IMR-90 (cell line): ENCODE measurements around the gene TMEM143. TPM values are rescaled to one million over a fixed set of nuclear protein-coding genes. Genes with fewer than 3 reads are reported as not detected.

Experiments used
- ATAC-seq: fragments of 200-7000 bp; cut with Tn5 transposase; 2 replicates; pipeline ENCODE4 v1.9.1; 2020; ENCODE audit warnings: low read depth, mild to moderate bottlenecking, moderate library complexity
- BruUV-seq: library from RNA; stranded (reverse); fragments of 400-500 nt; replicated peaks from 2 replicates; lab custom pipeline; 2021; lab: Mats Ljungman, UMichigan
- CTCF ChIA-PET: fragments of 300-600 bp; formaldehyde crosslinking; extraction: SDS; loops from one replicate; lab custom pipeline; 2021; ENCODE audit warnings: antibody characterized with exemption; lab: Yijun Ruan, JAX
- POLR2A ChIA-PET: fragments of 300-600 bp; sonication (Branson Sonifier 250); formaldehyde crosslinking; loops from one replicate; lab custom pipeline; 2022; ENCODE audit warnings: antibody characterized with exemption; ENCODE audit not compliant: unreplicated experiment; lab: Charles Lee
- DNase-seq: peaks from one replicate; pipeline ENCODE4 v3.0.0; 2013
- H2AFZ ChIP-seq: replicated peaks from 2 replicates; pipeline ENCODE3; 2013; ENCODE audit warnings: low read length, mild to moderate bottlenecking; ENCODE audit not compliant: poor library complexity
- H2AK5ac ChIP-seq: 2 replicates; pipeline ENCODE4 v1.6.1; 2013; ENCODE audit warnings: low read depth, low read length, inconsistent platforms
- H2AK9ac ChIP-seq: replicated peaks from 2 replicates; pipeline ENCODE3; 2013; ENCODE audit warnings: mild to moderate bottlenecking, low read depth, low read length, moderate library complexity; ENCODE audit not compliant: poor library complexity
- H2BK120ac ChIP-seq: 2 replicates; pipeline ENCODE4 v1.6.1; 2013; ENCODE audit warnings: low read depth, low read length, inconsistent platforms
- H2BK15ac ChIP-seq: 3 replicates; pipeline ENCODE4 v1.6.1; 2013; ENCODE audit warnings: low read depth, low read length, inconsistent platforms
- H2BK20ac ChIP-seq: 2 replicates; pipeline ENCODE4 v1.6.1; 2013; ENCODE audit warnings: low read depth, mild to moderate bottlenecking, inconsistent platforms, low read length, moderate library complexity
- H2BK5ac ChIP-seq: 2 replicates; pipeline ENCODE4 v1.6.1; 2013; ENCODE audit warnings: mild to moderate bottlenecking, low read depth, low read length, inconsistent platforms; ENCODE audit not compliant: poor library complexity, severe bottlenecking
- H3K14ac ChIP-seq: replicated peaks from 2 replicates; pipeline ENCODE4 v1.6.1; 2013; ENCODE audit warnings: low read depth, low read length, inconsistent platforms
- H3K18ac ChIP-seq: 2 replicates; pipeline ENCODE4 v1.6.1; 2013; ENCODE audit warnings: low read depth, low read length, control low read depth
- H3K23ac ChIP-seq: 2 replicates; pipeline ENCODE4 v1.6.1; 2013; ENCODE audit warnings: low read depth, low read length, inconsistent platforms
- H3K27ac ChIP-seq: 2 replicates; pipeline ENCODE4 v1.5.1; 2013; ENCODE audit warnings: mild to moderate bottlenecking, control low read depth, low read length; ENCODE audit not compliant: insufficient read depth
- H3K27me3 ChIP-seq: 2 replicates; pipeline ENCODE4 v1.6.1; 2013; ENCODE audit warnings: low read length; ENCODE audit not compliant: control insufficient read depth, insufficient read depth
- H3K36me3 ChIP-seq: 2 replicates; pipeline ENCODE4 v1.6.1; 2013; ENCODE audit warnings: low read length, mixed read lengths; ENCODE audit not compliant: control insufficient read depth, insufficient read depth
- H3K4ac ChIP-seq: 2 replicates; pipeline ENCODE4 v1.6.1; 2013; ENCODE audit warnings: low read depth, low read length, inconsistent platforms
- H3K4me1 ChIP-seq: 2 replicates; pipeline ENCODE4 v1.6.1; 2013; ENCODE audit warnings: low read length, mixed read lengths; ENCODE audit not compliant: control insufficient read depth, insufficient read depth
- H3K4me2 ChIP-seq: 2 replicates; pipeline ENCODE4 v1.6.1; 2013; ENCODE audit warnings: low read depth, mild to moderate bottlenecking, control low read depth, low read length, moderate library complexity
- H3K4me3 ChIP-seq: 2 replicates; pipeline ENCODE4 v1.5.1; 2013; ENCODE audit warnings: low read depth, mild to moderate bottlenecking, control low read depth, low read length, moderate library complexity; ENCODE audit not compliant: insufficient read depth
- H3K56ac ChIP-seq: 2 replicates; pipeline ENCODE4 v1.6.1; 2013; ENCODE audit warnings: low read length, inconsistent platforms; ENCODE audit not compliant: insufficient read depth; ENCODE audit errors: extremely low read depth
- H3K79me1 ChIP-seq, 2 experiments: 2 replicates each; pipeline ENCODE4 v1.6.1; 2013; ENCODE audit warnings: low read length in 2 of 2, inconsistent platforms in 1 of 2, low read depth in 1 of 2
- H3K9ac ChIP-seq: 2 replicates; pipeline ENCODE4 v1.6.1; 2013; ENCODE audit warnings: low read depth, low read length, control low read depth
- H3K9me1 ChIP-seq: 2 replicates; pipeline ENCODE4 v1.6.1; 2013; ENCODE audit warnings: low read length, inconsistent platforms; ENCODE audit not compliant: insufficient read depth
- H3K9me3 ChIP-seq: 2 replicates; pipeline ENCODE4 v1.6.1; 2013; ENCODE audit warnings: low read length; ENCODE audit not compliant: control insufficient read depth, insufficient read depth
- H4K20me1 ChIP-seq: 2 replicates; pipeline ENCODE4 v1.6.1; 2013; ENCODE audit warnings: low read length, inconsistent platforms; ENCODE audit not compliant: insufficient read depth
- H4K5ac ChIP-seq: 2 replicates; pipeline ENCODE4 v1.6.1; 2013; ENCODE audit warnings: mild to moderate bottlenecking, low read depth, low read length, control low read depth
- H4K8ac ChIP-seq, 2 experiments: 2 replicates each; pipeline ENCODE4 v1.6.1; 2013; ENCODE audit warnings: low read depth in 2 of 2, low read length in 2 of 2, control low read depth in 1 of 2, inconsistent platforms in 1 of 2
- H4K91ac ChIP-seq: 2 replicates; pipeline ENCODE4 v1.6.1; 2013; ENCODE audit warnings: low read depth, low read length, inconsistent platforms; ENCODE audit not compliant: insufficient read depth
- BHLHE40 ChIP-seq: fragments of 150-350 bp; IDR thresholded peaks from 2 replicates; pipeline ENCODE4 v1.6.1; 2016; ENCODE audit warnings: mild to moderate bottlenecking, low read depth, low read length
- CEBPB ChIP-seq: IDR thresholded peaks from 2 replicates; pipeline ENCODE4 v1.6.1; 2012; ENCODE audit warnings: low read depth, low read length, improper control_type of control experiment
- CHD1 ChIP-seq: IDR thresholded peaks from 2 replicates; pipeline ENCODE4 v1.6.1; 2012; ENCODE audit warnings: low read depth, low read length, improper control_type of control experiment
- FOS ChIP-seq: fragments of 150-350 bp; IDR thresholded peaks from 2 replicates; pipeline ENCODE4 v1.6.1; 2016; ENCODE audit warnings: low read depth, low read length
- MAFK ChIP-seq: IDR thresholded peaks from 2 replicates; pipeline ENCODE4 v1.6.1; 2012; ENCODE audit warnings: low read depth, low read length, improper control_type of control experiment
- MAZ ChIP-seq: IDR thresholded peaks from 2 replicates; pipeline ENCODE4 v1.6.1; 2012; ENCODE audit warnings: low read depth, mild to moderate bottlenecking, low read length, improper control_type of control experiment, moderate library complexity, borderline replicate concordance
- MXI1 ChIP-seq: IDR thresholded peaks from 2 replicates; pipeline ENCODE4 v1.6.1; 2012; ENCODE audit warnings: low read depth, mild to moderate bottlenecking, low read length, moderate library complexity, borderline replicate concordance
- NFE2L2 ChIP-seq: fragments of 150-350 bp; IDR thresholded peaks from 2 replicates; pipeline ENCODE4 v1.6.1; 2016; ENCODE audit warnings: low read depth, mild to moderate bottlenecking, low read length
- POLR2A ChIP-seq: IDR thresholded peaks from 2 replicates; pipeline ENCODE4 v1.6.1; 2012; ENCODE audit warnings: mild to moderate bottlenecking, low read depth, low read length
- RAD21 ChIP-seq: IDR thresholded peaks from 2 replicates; pipeline ENCODE4 v1.6.1; 2012; ENCODE audit warnings: low read length, improper control_type of control experiment
- RCOR1 ChIP-seq: IDR thresholded peaks from 2 replicates; pipeline ENCODE4 v1.6.1; 2012; ENCODE audit warnings: mild to moderate bottlenecking, low read length, improper control_type of control experiment; ENCODE audit not compliant: insufficient replicate concordance
- RFX5 ChIP-seq: IDR thresholded peaks from 2 replicates; pipeline ENCODE4 v1.8.0; 2012; ENCODE audit warnings: low read depth, mild to moderate bottlenecking, low read length, moderate library complexity
- SMC3 ChIP-seq: fragments of 150-350 bp; IDR thresholded peaks from 2 replicates; pipeline ENCODE4 v1.6.1; 2016; ENCODE audit warnings: low read depth, mild to moderate bottlenecking, antibody characterized with exemption, low read length, moderate library complexity
- WGBS, 2 experiments: methylation state at CpG; one replicate each; pipeline versions ENCODE4 v1.1.5 to v1.1.7; 2013; ENCODE audit warnings: missing lambda C conversion rate in 2 of 2; ENCODE audit not compliant: insufficient read length in 1 of 2; ENCODE audit errors: extremely low coverage in 2 of 2; 5-methylcytosine and 5-hydroxymethylcytosine counted together
- dilution Hi-C: fragments of 300-500 bp; cut with HindIII; formaldehyde crosslinking; loops from one replicate; pipeline ENCODE4 v1.14.3; 2018; ENCODE audit warnings: low sequenced_read_pairs; ENCODE audit not compliant: unreplicated experiment
- in situ Hi-C: fragments of 300-500 bp; cut with MboI; formaldehyde crosslinking; loops from 3 replicates; pipeline ENCODE4 v1.14.3; 2019; ENCODE audit warnings: low sequenced_read_pairs, inconsistent platforms, mixed read lengths
- intact Hi-C: fragments of 100-400 bp; cut with micrococcal nuclease; formaldehyde crosslinking; loops from 2 replicates; pipeline ENCODE4 v1.10.0; 2022
- polyA plus RNA-seq, 3 experiments: library from polyadenylated mRNA; depleted of rRNA; stranded (reverse); fragments of >200 nt; gene quantifications; 2 replicates each; pipeline ENCODE4 v1.2.3, GENCODE V29; 2012; ENCODE audit warnings: low replicate concordance in 1 of 3
- total RNA-seq: library from RNA; depleted of rRNA; stranded (reverse); fragments of >200 nt; gene quantifications from 2 replicates; pipeline ENCODE4 v1.2.3, GENCODE V29; 2012
- TF ChIP-seq, protein P1 (sequence below): fragments of 150-350 bp; IDR thresholded peaks from 2 replicates; pipeline ENCODE4 v1.6.1; 2017; ENCODE audit warnings: mild to moderate bottlenecking, antibody characterized with exemption, low read length, low read depth
- TF ChIP-seq, protein P2 (sequence below): conservative IDR thresholded peaks from 2 replicates; pipeline ENCODE4 v1.5.1; 2012; ENCODE audit warnings: mild to moderate bottlenecking, low read depth, low read length, improper control_type of control experiment
- TF ChIP-seq, protein P3 (sequence below): fragments of 150-350 bp; IDR thresholded peaks from 2 replicates; pipeline ENCODE4 v1.6.1; 2016; ENCODE audit warnings: low read depth, mild to moderate bottlenecking, low read length, moderate library complexity, borderline replicate concordance

Gene TMEM143
- total and polyA plus RNA-seq, 2 of the 4 experiments (the other 2 are of a cell fraction): 1.3 to 7.6 TPM

DNA sequence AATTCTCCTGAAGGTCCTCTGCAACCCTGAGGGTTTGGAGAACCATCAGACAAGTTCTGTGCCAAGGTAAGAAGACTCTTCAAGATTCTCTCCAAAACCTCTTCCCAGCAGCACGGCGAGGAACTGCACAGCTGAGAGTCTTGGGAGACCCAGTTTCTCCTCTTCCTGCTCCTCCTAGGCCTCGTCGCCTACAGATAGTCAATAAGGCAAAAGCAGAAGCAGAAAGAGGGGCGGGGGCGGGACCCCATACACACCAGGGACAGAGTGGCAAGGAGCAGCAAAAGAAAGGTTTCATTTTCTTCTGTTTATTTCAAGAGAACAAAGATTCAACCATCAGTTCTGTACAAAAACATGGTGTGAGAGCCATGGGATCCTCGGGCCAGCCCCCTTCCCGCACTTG lies 18.5 kb upstream of the TMEM143 start:
- Histone ChIP-seq H3K4me2 (no peak overlapping the region), H3K4me3 (no peak overlapping the region), H3K36me3 (peaks cover 49% of the 10 kb centered on the region), H4K5ac (no peak overlapping the region), H4K20me1 (peaks cover 3% of the 10 kb centered on the region; the same call in 1 of the 2 replicates), H2BK5ac (no peak overlapping the region), H3K18ac (no peak overlapping the region), H4K91ac (no peak overlapping the region), H3K27ac (no peak overlapping the region), H2AFZ (no peak overlapping the region), H3K9ac (no peak overlapping the region), H2AK9ac (peak overlapping the region; percentile 24), H2AK5ac (no peak overlapping the region), H3K9me1 (no peaks in the 10 kb centered on the region), H2BK15ac (no peak overlapping the region), H4K8ac (no peak overlapping the region), H2BK20ac (no peak overlapping the region), H3K14ac (no peak overlapping the region), H3K9me3 (no peaks in the 10 kb centered on the region), H3K23ac (no peak overlapping the region), H3K79me1 (peaks cover 12 to 36% of the 10 kb centered on the region in 2 experiments), H3K4ac (no peak overlapping the region), H3K56ac (no peak overlapping the region), H2BK120ac (no peak overlapping the region), H3K4me1 (no peaks in the 10 kb centered on the region), H3K27me3 (no peaks in the 10 kb centered on the region)
- CTCF ChIA-PET: no interaction called here
- dilution Hi-C loops: no loop called here
- DNase-seq: no peak
- WGBS, 2 experiments: 100% methylated on average over 2 of the region's 8 CpGs; no CpG with 5 or more reads in 1 of the 2 experiments
- no TSS peak for BruUV-seq
- POLR2A ChIA-PET: no interaction called here
- in situ Hi-C loops: no loop called here
- TF ChIP-seq, protein P1, sequence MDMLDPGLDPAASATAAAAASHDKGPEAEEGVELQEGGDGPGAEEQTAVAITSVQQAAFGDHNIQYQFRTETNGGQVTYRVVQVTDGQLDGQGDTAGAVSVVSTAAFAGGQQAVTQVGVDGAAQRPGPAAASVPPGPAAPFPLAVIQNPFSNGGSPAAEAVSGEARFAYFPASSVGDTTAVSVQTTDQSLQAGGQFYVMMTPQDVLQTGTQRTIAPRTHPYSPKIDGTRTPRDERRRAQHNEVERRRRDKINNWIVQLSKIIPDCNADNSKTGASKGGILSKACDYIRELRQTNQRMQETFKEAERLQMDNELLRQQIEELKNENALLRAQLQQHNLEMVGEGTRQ: no peak
- TF ChIP-seq POLR2A (no peak), MAFK (no peak), BHLHE40 (no peak), MXI1 (no peak), RCOR1 (no peak), CHD1 (no peak), NFE2L2 (no peak), RAD21 (no peak), FOS (no peak), CEBPB (no peak), RFX5 (no peak), SMC3 (no peak), MAZ (no peak)
- TF ChIP-seq, protein P2, sequence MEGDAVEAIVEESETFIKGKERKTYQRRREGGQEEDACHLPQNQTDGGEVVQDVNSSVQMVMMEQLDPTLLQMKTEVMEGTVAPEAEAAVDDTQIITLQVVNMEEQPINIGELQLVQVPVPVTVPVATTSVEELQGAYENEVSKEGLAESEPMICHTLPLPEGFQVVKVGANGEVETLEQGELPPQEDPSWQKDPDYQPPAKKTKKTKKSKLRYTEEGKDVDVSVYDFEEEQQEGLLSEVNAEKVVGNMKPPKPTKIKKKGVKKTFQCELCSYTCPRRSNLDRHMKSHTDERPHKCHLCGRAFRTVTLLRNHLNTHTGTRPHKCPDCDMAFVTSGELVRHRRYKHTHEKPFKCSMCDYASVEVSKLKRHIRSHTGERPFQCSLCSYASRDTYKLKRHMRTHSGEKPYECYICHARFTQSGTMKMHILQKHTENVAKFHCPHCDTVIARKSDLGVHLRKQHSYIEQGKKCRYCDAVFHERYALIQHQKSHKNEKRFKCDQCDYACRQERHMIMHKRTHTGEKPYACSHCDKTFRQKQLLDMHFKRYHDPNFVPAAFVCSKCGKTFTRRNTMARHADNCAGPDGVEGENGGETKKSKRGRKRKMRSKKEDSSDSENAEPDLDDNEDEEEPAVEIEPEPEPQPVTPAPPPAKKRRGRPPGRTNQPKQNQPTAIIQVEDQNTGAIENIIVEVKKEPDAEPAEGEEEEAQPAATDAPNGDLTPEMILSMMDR: no peak
- TF ChIP-seq, protein P3, sequence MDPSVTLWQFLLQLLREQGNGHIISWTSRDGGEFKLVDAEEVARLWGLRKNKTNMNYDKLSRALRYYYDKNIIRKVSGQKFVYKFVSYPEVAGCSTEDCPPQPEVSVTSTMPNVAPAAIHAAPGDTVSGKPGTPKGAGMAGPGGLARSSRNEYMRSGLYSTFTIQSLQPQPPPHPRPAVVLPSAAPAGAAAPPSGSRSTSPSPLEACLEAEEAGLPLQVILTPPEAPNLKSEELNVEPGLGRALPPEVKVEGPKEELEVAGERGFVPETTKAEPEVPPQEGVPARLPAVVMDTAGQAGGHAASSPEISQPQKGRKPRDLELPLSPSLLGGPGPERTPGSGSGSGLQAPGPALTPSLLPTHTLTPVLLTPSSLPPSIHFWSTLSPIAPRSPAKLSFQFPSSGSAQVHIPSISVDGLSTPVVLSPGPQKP: no peak
- intact Hi-C loops: no loop called here
- ATAC-seq: no peak
